Coronary artery (tissue), 2 donors: Measurements from ENCODE around the gene PIAS4.
"Not testable (repeated sequence)": the region's sequence is repeated elsewhere in the genome, so short reads cannot be mapped to it uniquely, and the experiment has no call there.

Source experiments
- DNase-seq: peaks from one replicate; pipeline ENCODE4 v3.0.0-alpha.2; 2017; ENCODE audit warnings: low spot score
- H3K27ac ChIP-seq, 2 donors: fragments of 200-600 bp; sonication (generic); one replicate each; pipeline ENCODE4 v1.5.1; 2016 to 2019
- H3K4me3 ChIP-seq: fragments of 200-600 bp; sonication (generic); 2 replicates; pipeline ENCODE4 v1.5.1; 2016; ENCODE audit warnings: mild to moderate bottlenecking, moderate library complexity
- CTCF ChIP-seq: fragments of 200-600 bp; sonication (generic); IDR thresholded peaks from one replicate; pipeline ENCODE4 v1.5.1; 2019; ENCODE audit warnings: antibody characterized with exemption

Gene PIAS4

GRCh38 chr19:3964256-3965194, 43.0 kb upstream of the PIAS4 start:
- Histone ChIP-seq H3K4me3 (no peak overlapping the region), H3K27ac (no peak overlapping the region)
- DNase-seq: no peak
- no peak for TF ChIP-seq CTCF

- Histone ChIP-seq H3K4me3 (peak overlapping the region; percentile 37), H3K27ac (peak overlapping the region; percentile 91 to 100)
- no peak for TF ChIP-seq CTCF
- DNase-seq: no peak
These were observed 41.2 kb upstream of the PIAS4 start for GRCh38 chr19:3966051-3967017.

- not testable (repeated sequence) for DNase-seq
- peak overlapping the region; percentile 91 to 100 for H3K27ac ChIP-seq
- peak overlapping the region; percentile 37 for H3K4me3 ChIP-seq
These were observed 39.6 kb upstream of the PIAS4 start for GRCh38 chr19:3967983-3968382.

- Histone ChIP-seq H3K4me3 (peak overlapping the region; percentile 99), H3K27ac (peak overlapping the region; percentile 98 to 100)
- DNase-seq: peak; percentile 96
- TF ChIP-seq CTCF: no peak
These were observed 38.7 kb upstream of the PIAS4 start for GRCh38 chr19:3968556-3969434.

- no peak for DNase-seq
- Histone ChIP-seq H3K27ac (peak overlapping the region; percentile 98 to 100), H3K4me3 (peak overlapping the region; percentile 99)
- TF ChIP-seq CTCF: no peak
These were observed 37.9 kb upstream of the PIAS4 start for GRCh38 chr19:3969435-3970312.

GRCh38 chr19:3970313-3970807, 37.2 kb upstream of the PIAS4 start:
- no peak for DNase-seq
- Histone ChIP-seq H3K27ac (peak overlapping the region; percentile 98 to 100), H3K4me3 (peak overlapping the region; percentile 99)
- no peak for TF ChIP-seq CTCF
